Hepatocyte (in vitro differentiated cells): ENCODE measurements around the gene G0S2.

ENCODE experiments used
- CTCF ChIP-seq: fragments of 200-600 bp; sonication (generic); IDR thresholded peaks from 2 replicates; pipeline ENCODE4 v1.5.1; 2016; ENCODE audit warnings: antibody characterized with exemption, mild to moderate bottlenecking; ENCODE audit not compliant: poor library complexity
- EZH2phosphoT487 ChIP-seq: fragments of 200-600 bp; sonication (generic); IDR thresholded peaks from one replicate; pipeline ENCODE4 v1.6.1; 2018; ENCODE audit warnings: antibody characterized with exemption, mild to moderate bottlenecking, low read depth, moderate library complexity; ENCODE audit not compliant: unreplicated experiment, severe bottlenecking

- TF ChIP-seq EZH2phosphoT487 (no peak), CTCF (no peak)
Measured at GRCh38 chr1:209650454-209650853, 24.8 kb upstream of the G0S2 start.
